ENCODE results near the gene SLC12A3. TPM values are rescaled to one million over a fixed set of nuclear protein-coding genes. Genes with fewer than 3 reads are reported as not detected.

SLC12A3 gene
- total RNA-seq, 3 donors from 2014 or later (not counting 1 experiment from before 2014, with no cell fraction given), result not detected

GRCh38 chr16:56948234-56948633, 83.2 kb downstream of the SLC12A3 start:
- Histone ChIP-seq H3K4me1 (ENCODE audit: control insufficient read depth, insufficient read depth, low read length) (peaks cover 15% of the 10 kb centered on the region), H3K27ac (ENCODE audit: low read length) (no peak overlapping the region), H3K36me3 (ENCODE audit: control insufficient read depth, insufficient read depth, low read length) (peaks cover 40% of the 10 kb centered on the region), H3K4me3 (ENCODE audit: low read length) (no peak overlapping the region), H3K27me3 (ENCODE audit: control insufficient read depth, insufficient read depth, low read length) (no peaks in the 10 kb centered on the region), H3K9me3 (ENCODE audit: control insufficient read depth, insufficient read depth, low read length) (no peaks in the 10 kb centered on the region)
- Mint-ChIP-seq H3K27me3 (ENCODE audit: low read depth in 2 of 2) (no peaks in the 10 kb centered on the region), H3K4me1 (peaks cover 10 to 24% of the 10 kb centered on the region in 2 donors), H3K4me3 (no peak overlapping the region), H3K36me3 (no peaks in the 10 kb centered on the region), H3K9me3 (no peaks in the 10 kb centered on the region), H3K27ac (no peak overlapping the region)
- ATAC-seq, result no peak
- WGBS (ENCODE audit: insufficient coverage), result 95% methylated on average over 6 of the region's 6 CpGs
- intact Hi-C loops (cut with micrococcal nuclease), result no loop called here
- DNase-seq, result no peak
- no peak for TF ChIP-seq CTCF (IDR thresholded peaks at IDR 0.05)

DNA sequence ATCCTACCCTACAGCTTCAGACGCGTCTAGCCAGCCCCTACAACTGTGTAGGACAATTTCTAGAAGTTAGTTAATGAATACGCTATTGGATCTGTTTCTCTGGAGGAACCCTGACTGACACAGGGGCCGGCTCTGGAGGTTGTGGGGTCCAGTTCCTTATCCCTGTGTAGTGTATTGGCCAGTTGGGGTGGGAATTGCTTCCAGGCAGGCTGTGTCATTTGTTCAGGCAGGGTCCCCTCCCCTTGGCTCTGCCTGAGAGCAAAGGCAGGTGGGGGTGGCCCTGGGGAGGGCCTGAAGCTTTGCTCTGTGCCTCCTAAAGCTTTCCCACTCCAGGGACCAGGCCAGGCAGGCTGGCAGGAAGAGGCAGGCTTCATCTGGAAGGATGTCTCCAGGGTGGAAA, 85.0 kb downstream of the SLC12A3 start:
- Histone ChIP-seq H3K9me3 (ENCODE audit: control insufficient read depth, insufficient read depth, low read length) (no peaks in the 10 kb centered on the region), H3K4me3 (ENCODE audit: low read length) (no peak overlapping the region), H3K27ac (ENCODE audit: low read length) (no peak overlapping the region), H3K36me3 (ENCODE audit: control insufficient read depth, insufficient read depth, low read length) (peaks cover 24% of the 10 kb centered on the region), H3K27me3 (ENCODE audit: control insufficient read depth, insufficient read depth, low read length) (no peaks in the 10 kb centered on the region), H3K4me1 (ENCODE audit: control insufficient read depth, insufficient read depth, low read length) (peaks cover 15% of the 10 kb centered on the region)
- ATAC-seq, result no peak
- Mint-ChIP-seq H3K36me3 (no peaks in the 10 kb centered on the region), H3K4me3 (no peak overlapping the region), H3K27ac (peak overlapping the region in 1 of 2 donors; percentile 40), H3K27me3 (ENCODE audit: low read depth in 2 of 2) (no peaks in the 10 kb centered on the region), H3K9me3 (no peaks in the 10 kb centered on the region), H3K4me1 (peaks cover 10 to 24% of the 10 kb centered on the region in 2 donors)
- no peak for TF ChIP-seq CTCF (IDR thresholded peaks at IDR 0.05)
- intact Hi-C loops (cut with micrococcal nuclease), result no loop called here
- no peak for DNase-seq
- WGBS (ENCODE audit: insufficient coverage), result 97% methylated on average over 2 of the region's 4 CpGs

DNA sequence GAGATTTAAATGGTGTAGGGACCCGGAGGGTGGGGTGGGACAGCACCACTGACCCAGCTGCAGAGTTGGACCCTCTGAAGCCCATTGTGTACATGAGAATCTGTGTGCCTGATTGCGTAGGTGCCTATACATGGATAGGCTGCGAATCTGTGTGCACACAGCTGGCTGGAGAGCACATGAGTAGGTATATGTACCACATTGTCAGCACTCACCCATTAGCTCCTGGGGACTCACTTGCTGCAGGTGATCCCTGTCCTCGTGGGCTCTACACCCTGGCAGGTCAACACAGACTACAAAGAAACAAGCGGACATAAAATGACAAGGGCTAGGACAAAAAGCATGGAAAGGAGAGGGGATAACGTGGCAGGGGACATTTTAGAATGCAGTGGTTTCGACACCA, 85.4 kb downstream of the SLC12A3 start:
- Mint-ChIP-seq H3K4me3 (no peak overlapping the region), H3K9me3 (no peaks in the 10 kb centered on the region), H3K27ac (peak overlapping the region in 1 of 2 donors; percentile 40), H3K4me1 (peaks cover 10 to 24% of the 10 kb centered on the region in 2 donors), H3K36me3 (no peaks in the 10 kb centered on the region), H3K27me3 (ENCODE audit: low read depth in 2 of 2) (no peaks in the 10 kb centered on the region)
- no peak for TF ChIP-seq CTCF (IDR thresholded peaks at IDR 0.05)
- Histone ChIP-seq H3K27ac (ENCODE audit: low read length) (no peak overlapping the region), H3K27me3 (ENCODE audit: control insufficient read depth, insufficient read depth, low read length) (no peaks in the 10 kb centered on the region), H3K9me3 (ENCODE audit: control insufficient read depth, insufficient read depth, low read length) (no peaks in the 10 kb centered on the region), H3K4me1 (ENCODE audit: control insufficient read depth, insufficient read depth, low read length) (peaks cover 15% of the 10 kb centered on the region), H3K36me3 (ENCODE audit: control insufficient read depth, insufficient read depth, low read length) (peaks cover 20% of the 10 kb centered on the region), H3K4me3 (ENCODE audit: low read length) (no peak overlapping the region)
- ATAC-seq (no peak), DNase-seq (no peak)
- intact Hi-C loops (cut with micrococcal nuclease), result no loop called here
- 84% methylated on average over 7 of the region's 7 CpGs for WGBS (ENCODE audit: insufficient coverage)

Measured in natural killer cell (primary cell).